Measurements from ENCODE around the gene NSDHL.
"Not testable (repeated sequence)": the region's sequence is repeated elsewhere in the genome, so short reads cannot be mapped to it uniquely, and the experiment has no call there.

NSDHL gene

DNA sequence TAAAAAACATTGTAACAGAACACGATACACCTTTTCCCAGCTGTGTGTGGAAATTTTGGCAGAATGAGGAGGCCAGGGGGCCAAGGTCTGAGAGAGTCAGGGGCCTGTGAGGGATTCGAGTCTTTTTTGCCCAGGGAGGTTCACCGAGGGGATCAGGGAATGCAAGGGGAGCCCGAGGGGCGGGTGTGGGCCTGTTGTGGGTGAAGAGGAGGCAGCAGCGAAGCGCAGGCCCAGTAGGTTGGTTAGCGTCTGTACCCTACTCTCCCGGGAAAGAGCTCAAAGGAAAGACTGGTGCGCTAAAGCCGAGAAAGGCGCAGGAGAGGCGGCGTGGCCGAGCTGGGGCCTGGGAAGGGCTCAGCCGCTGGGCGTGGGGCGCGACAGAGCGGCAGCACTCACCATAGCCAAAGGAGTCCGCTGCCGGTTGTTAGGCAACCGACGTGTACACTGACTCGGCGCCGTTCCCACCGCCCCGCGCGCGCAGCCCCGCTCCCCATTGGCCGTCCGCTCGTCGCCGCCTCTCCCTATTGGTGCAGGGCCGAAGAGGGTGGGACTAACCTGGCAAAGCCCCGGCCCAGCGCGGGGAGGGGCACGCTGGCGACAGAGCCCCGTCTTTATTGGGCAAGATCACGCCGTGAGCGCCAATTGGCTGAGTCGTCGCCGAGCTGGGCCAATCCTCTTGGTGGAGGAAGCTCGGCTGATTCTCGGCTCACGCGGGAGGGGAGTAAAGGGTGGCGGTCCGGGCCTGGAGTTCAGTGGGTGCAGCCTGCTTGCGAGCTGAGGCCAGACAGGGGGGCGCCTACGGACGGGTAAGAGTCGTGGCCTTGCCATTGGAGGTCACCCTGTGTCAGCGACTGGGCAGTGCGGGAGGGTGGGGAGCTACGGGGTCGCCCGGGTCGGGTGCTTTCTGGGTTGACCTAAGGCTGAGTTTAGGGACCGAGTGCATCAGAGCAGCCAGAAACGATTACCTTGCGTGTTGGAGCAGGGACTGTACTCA, at the start of gene NSDHL, which contains the start of gene CETN2:
Gene NSDHL, plus strand, starts transcription at position 752 of the 994 bp plus-strand sequence. CDS start 15,262 bp downstream, outside the sequence.
Gene CETN2, minus strand, starts transcription at position 446 of the 994 bp plus-strand sequence. Its CDS starts 47 bp downstream, at position 399.
- DNase-seq (ENCODE audit: low spot score): peak; percentile 86

- DNase-seq (ENCODE audit: low spot score): not testable (repeated sequence)
Observed at GRCh38 chrX:152787062-152787461, 43.8 kb upstream of the NSDHL start.

- no peak for DNase-seq (ENCODE audit: low spot score)
Observed at GRCh38 chrX:152798945-152799344, 31.9 kb upstream of the NSDHL start.

- DNase-seq (ENCODE audit: low spot score): no peak
Observed at GRCh38 chrX:152806035-152806434, 24.8 kb upstream of the NSDHL start.

DNA sequence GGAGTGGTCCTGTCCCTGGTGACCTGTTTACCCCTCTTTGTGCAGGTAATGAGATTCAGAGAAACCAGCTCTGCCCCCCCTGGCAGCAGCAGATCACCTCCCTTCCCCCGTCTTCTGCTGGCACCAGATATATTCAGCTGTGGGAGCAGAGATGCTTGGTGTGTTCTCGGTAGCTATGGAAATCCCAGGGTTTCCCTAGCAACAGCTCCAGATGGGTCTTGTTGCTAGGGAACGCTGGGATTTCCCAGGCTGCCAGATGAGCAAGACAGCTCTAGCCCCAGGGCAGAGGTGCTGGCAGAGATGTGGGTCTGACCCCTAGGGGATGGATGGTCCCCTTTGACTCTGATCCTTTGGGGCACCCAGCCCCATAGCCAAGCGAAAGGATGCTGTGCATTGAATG, 20.5 kb upstream of the NSDHL start:
- no peak for DNase-seq (ENCODE audit: low spot score)

GRCh38 chrX:152813206-152813605, 17.7 kb upstream of the NSDHL start:
- no peak for DNase-seq (ENCODE audit: low spot score)

DNA sequence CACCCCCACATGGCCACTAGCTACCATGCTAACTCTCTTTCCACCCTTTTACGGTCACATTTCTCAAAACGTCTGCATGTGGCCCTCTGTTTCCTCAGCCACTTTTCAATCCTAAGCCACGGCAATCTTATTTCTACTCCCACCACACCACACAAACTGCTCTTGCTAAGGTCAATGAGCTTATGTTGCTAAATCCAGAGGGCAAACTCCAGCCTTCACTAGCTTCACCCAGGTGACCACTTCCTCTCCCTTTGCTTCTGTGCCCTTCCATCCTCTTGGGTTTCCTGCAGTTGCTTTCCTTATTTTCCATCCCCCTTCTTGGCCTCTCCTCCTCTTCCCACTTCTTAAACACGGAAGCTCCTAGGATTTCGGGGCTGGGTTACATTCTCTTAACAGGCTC, 16.8 kb upstream of the NSDHL start:
- DNase-seq (ENCODE audit: low spot score): no peak

- no peak for DNase-seq (ENCODE audit: low spot score)
Observed at GRCh38 chrX:152817078-152817764, 13.6 kb upstream of the NSDHL start.

GRCh38 chrX:152818356-152818755, 12.5 kb upstream of the NSDHL start:
- DNase-seq (ENCODE audit: low spot score): no peak

- no peak for DNase-seq (ENCODE audit: low spot score)
Observed at GRCh38 chrX:152819266-152819665, 11.6 kb upstream of the NSDHL start.

DNA sequence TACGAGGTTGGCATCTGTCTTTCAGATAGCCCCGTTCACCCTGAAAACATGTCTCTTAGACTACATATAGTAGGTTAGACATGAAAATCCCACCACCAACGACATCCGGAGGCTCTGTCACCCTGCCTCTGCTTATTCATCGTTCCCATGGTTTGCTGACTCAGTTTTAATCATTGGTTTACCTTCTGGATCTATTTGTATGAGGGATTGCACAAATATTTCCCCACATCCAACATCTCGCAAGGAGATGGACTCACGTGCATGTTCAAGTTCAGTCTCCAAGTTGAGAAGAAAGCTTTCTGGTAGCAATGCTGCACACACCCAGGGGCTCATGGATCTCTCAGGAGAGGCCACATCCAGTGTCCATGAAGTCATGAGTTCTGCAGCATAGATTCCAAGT, 11.1 kb upstream of the NSDHL start:
- no peak for DNase-seq (ENCODE audit: low spot score)

GRCh38 chrX:152821145-152821765, 9.6 kb upstream of the NSDHL start:
- DNase-seq (ENCODE audit: low spot score): peak; percentile 18

- no peak for DNase-seq (ENCODE audit: low spot score)
Observed at GRCh38 chrX:152822383-152823086, 8.3 kb upstream of the NSDHL start.

GRCh38 chrX:152823657-152824056, 7.2 kb upstream of the NSDHL start:
- DNase-seq (ENCODE audit: low spot score): no peak

DNA sequence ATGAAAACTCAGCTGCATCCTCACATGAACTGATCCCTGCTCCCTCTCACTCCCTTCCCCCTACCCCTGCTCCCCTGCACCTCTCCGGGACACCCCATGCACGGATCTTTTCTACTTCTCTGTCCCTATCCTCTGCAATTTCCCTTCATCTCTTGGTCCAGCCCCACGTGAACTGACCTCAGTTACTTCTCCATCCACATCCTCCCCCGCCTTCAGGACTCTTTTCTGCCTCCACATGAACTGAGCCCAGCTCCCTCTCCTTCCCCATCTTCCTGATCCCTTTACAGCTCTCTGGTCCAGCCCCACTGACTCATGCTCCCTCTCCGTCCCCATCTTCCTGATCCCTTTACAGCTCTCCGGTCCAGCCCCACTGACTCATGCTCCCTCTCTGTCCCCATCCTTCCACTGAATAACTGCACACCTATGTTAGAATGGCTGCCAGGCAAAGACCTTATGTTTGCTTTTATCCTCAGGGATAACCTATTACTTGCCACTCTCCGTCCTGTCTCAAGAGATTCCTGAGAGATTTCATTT, 6.0 kb upstream of the NSDHL start:
- DNase-seq (ENCODE audit: low spot score): no peak

GRCh38 chrX:152831391-152831790, 528 bp downstream of the NSDHL start:
- DNase-seq (ENCODE audit: low spot score): no peak

- DNase-seq (ENCODE audit: low spot score): no peak
Observed at GRCh38 chrX:152832520-152832919, 1.7 kb downstream of the NSDHL start.

GRCh38 chrX:152833378-152833777, 2.5 kb downstream of the NSDHL start:
- no peak for DNase-seq (ENCODE audit: low spot score)

DNA sequence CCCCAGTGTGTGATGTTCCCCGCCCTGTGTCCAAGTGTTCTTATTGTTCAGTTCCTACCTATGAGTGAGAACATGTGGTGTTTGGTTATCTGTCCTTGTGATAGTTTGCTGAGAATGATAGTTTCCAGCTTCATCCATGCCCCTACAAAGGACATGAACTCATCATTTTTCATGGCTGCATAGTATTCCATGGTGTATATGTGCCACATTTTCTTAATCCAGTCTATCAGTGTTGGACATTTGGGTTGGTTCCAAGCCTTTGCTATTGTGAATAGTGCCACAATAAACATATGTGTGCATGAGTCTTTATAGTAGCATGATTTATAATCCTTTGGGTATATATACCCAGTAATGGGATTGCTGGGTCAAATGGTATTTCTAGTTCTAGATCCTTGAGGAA, 4.6 kb downstream of the NSDHL start:
- DNase-seq (ENCODE audit: low spot score): not testable (repeated sequence)

- no peak for DNase-seq (ENCODE audit: low spot score)
Observed at GRCh38 chrX:152842772-152843338, 12.0 kb downstream of the NSDHL start.

- no peak for DNase-seq (ENCODE audit: low spot score)
Observed at GRCh38 chrX:152843852-152844251, 13.0 kb downstream of the NSDHL start.
